ENCODE measurements around the gene CDC34.
"Not testable (repeated sequence)": the region's sequence is repeated elsewhere in the genome, so short reads cannot be mapped to it uniquely, and the experiment has no call there.

CDC34 gene

DNA sequence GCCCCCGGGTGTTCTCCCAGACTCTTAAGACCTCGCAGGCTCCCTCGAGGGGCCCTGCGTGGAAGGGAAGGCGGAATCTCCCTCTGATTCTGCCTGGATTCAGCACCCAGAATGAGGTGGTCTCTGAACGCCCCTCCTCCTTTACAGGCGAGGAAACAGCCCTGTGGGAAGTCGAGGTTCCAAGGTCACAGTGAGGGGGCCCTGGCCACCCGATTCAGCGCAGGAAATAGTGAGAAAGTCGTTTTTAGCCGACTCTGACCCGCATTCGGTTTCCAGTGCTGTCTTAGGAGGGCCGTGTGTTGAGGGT is 41.9 kb downstream of the CDC34 start:
- DNase-seq (ENCODE audit: low spot score): no peak

DNA sequence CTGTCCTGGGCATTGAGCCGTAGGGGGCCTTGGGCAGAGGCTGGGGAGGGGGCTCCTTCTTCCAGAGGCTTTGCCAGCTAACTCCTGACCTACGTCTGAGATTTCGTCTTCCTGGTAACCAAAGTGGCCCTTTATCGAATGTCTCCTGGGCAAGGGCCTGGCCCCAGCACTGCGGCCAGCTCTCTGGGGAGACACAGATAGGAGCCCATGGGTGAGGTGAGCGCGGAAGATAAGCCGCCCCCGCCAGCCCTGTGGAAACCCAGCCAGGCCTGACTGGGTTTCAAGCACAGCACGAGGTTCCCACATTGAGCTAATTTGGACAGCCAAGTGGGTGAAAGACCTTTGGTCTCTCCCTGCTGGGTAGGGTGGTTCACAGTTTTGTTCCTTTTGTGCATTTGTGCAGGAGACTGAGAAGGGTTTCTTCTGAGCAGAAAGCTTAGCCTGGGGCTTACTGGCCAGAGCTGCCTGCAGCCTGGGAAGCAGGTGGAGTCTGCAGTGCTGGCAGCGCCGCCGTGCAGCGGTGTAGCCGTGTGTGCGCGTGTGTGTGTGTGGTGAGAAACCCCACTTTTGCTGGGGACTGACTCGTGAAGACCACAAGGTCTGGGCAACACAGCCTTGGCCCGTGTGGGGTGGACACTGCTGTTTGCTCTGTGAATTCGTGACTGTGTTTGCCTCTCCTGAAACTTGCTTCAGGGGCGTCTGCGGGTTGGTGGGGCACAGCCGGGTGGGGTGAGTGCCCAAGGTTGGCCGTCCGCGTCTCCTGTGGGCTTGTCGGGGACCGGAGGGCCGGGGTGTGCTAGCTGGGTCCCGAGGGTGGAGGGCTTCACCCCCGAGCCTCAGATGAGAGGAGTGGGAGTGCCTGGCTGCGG is 43.3 kb downstream of the CDC34 start:
- DNase-seq (ENCODE audit: low spot score): no peak

DNA sequence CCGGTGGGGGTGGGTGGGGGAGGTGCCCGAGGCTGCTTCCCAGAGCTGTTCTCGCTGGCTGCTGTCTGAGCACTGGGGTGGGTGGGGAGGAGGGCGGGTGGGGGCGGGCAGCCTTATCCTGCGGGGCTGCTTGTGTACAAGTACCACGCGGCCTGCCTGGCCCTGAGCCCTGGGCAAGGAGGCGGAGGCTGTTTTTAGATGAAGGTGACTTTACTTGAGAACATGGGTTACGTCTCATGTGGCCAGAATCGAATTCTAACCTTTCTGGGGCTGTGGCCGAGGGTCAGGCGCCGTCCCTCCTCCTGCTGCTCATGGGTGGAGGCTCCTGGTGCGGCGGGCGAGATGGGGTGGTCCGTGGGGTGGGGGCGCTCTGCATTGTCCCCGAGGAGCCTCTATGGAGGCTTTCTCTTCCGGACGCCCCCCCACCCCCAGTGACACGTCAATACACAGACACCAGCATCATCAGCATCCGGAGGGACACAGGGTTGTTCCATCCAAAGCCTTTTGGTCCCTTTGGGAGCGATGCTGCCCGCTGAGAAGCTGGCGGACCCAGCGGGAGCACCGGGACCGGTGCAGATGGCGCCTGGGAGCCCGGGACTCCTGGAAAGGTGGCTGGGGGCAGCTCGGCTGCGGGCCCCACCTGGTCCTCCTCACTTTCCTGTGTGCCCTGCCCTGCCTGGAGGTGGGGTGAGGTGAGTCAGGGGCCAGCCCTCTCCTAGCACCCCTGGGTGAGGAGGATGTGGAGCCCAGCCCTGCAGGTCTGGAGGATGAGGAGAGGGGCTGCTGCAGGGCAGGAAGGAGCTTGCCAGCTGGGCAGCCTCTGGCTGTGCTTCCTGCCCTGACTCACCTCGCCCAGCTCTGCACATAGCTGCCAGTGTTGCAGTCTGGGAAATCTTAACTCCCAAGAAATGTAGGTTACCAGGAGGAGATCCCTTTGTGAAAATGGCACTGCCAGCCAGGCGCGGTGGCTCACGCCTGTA is 44.3 kb downstream of the CDC34 start:
- DNase-seq (ENCODE audit: low spot score): no peak

DNA sequence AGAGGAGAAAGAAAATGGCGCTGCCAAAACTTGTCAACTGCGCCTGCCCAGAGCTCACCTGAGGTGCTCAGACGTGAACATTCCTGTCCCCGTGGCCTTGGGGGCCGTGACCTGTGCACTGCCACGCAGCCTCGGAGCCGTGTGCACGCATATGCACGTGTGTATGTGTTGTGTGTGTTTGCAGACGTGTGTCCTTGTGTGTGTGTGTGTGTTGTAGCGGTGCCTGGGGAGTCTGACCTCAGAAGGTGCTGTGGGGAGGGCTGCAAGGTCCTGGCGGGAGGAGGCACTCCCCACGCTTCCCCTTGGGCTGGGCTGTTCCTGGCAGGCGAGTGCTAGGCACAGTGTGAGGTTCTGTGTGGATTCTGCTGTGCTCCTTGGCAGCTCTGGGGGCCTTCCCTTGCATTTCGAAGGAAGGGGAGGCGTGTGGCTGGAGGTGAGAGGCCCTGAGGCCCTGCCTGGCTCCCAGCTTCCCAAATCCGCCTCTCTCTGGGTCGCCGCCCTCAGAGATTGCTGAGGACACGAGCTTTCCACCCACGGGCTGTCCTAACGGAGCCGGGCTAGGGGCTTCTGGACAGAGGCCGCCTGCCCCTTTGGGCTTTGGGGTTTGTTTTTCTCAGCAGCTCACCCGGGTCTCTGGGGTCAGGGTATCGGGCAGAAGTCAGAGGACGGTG is 45.3 kb downstream of the CDC34 start:
- DNase-seq (ENCODE audit: low spot score): no peak

DNA sequence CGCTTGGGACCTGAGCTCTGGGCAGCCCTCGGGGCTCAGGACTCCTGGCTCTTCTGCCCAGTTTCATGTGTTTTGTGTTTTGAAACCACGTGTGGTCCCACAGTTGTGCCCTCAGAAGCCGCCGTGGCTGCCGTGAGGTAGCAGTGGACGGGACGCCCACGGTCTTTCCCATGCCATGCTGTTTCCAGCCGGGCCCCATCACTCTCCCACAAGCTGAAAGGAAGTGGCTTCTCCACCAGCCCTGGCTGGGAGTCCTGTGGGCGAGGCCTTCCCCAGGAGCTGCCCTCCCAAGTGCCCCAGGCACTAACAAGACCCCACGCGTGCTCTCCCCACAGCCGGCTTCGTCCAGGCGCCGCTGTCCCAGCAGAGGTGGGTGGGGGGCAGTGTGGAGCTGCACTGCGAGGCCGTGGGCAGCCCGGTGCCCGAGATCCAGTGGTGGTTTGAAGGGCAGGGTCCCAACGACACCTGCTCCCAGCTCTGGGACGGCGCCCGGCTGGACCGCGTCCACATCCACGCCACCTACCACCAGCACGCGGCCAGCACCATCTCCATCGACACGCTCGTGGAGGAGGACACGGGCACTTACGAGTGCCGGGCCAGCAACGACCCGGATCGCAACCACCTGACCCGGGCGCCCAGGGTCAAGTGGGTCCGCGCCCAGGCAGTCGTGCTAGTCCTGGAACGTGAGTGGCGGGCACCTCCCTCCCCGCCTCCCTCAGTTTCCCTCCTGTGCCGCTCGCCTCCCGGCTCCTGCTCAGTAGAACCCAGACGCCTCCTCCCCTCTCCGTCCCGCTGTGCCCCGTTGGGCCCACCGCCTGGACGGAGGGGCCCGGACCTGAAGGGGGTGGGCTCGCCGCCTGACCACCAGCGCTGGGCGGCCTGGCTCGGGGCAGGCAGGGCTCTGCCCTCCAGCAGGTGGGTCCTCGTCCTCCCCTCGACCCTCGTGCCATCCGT is 46.2 kb downstream of the CDC34 start:
- DNase-seq (ENCODE audit: low spot score): no peak

DNA sequence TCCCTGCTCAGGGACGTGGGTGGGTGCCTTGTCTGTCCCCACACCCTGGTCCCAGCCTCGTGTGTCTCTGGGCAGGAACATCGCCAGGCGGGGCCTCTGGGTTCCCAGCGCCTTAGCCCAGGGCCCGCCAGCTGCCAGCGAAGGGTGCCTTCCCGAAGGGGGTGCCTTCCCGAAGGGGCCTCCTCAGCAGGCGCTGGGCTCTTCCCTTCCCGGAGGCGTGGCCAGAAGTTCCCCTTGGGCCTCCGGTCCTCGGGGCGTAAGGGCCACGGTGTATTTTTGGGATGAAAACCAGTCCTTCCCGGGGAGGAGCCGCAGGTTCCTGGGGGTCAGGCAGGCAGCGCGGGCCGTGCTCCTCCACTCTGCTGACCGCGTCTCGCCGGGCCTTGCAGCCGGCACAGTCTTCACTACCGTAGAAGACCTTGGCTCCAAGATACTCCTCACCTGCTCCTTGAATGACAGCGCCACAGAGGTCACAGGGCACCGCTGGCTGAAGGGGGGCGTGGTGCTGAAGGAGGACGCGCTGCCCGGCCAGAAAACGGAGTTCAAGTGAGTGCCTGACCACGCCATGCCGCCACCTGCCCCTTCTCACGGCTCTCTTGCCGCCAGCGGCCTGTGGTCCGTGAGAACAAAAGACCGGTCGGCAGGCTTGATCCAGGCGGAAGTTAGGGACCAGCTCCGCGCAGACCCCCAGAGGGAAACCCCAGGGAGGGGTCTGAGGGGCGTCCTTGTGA is 47.7 kb downstream of the CDC34 start:
- no peak for DNase-seq (ENCODE audit: low spot score)

DNA sequence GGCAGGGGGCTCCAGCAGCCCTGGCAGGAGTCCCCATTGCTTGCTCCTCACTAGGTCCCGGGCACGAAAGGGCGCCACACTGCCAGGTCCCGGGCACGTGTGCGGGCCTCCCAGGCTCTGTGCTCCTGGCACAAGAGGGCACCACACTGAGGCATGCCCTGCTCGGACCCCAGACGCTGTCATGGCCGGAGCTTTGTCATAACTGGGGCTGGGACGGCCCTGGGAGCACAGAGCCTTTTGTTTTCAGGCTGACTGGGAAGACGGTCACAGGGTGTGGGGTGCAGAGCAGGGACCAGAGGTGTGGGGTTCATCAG is 48.2 kb downstream of the CDC34 start:
- DNase-seq (ENCODE audit: low spot score): no peak

DNA sequence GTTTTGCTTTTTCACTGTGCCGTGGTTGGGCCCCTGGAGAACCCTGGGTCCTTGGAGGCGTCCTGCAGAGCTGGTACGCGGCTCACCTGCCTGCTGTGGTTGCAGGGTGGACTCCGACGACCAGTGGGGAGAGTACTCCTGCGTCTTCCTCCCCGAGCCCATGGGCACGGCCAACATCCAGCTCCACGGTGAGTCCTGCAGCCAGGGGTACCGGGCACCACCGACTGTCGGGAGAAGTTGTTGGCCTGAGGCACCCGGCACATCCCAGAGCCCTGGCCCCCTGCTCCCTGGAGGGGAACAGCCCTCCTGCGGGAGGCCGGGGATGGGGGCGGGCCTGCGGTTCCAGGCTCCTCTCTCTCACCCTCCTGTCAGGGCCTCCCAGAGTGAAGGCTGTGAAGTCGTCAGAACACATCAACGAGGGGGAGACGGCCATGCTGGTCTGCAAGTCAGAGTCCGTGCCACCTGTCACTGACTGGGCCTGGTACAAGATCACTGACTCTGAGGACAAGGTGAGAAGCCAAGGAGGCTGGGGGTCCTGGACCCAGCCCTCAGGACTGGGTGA is 48.8 kb downstream of the CDC34 start:
- DNase-seq (ENCODE audit: low spot score): no peak

DNA sequence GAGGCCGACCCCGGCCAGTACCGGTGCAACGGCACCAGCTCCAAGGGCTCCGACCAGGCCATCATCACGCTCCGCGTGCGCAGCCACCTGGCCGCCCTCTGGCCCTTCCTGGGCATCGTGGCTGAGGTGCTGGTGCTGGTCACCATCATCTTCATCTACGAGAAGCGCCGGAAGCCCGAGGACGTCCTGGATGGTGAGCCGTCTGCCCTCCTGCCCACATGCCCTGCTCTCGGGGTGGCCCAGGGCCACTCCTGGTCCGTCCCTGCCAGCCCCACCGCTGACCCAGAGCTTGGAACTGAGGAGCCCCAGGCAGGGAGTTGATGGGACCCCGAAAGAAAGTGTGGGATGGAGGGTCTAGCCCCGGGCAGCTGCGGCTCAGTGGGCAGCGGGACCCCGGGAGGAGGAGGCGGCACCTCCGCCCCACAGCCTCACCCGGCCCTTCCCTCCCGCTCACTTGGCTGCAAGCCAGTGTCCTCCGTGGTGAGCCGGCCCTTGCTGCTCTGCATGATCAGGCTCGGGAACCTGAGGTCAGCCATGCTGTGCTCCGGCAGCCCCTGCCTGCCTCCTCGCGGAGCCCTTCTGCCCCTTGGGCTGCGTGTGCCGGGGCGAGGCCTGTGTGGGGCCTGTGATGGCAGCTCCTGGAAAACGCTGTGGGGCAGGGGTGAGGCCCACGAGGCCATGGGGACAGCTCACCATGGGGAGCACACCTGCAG is 50.0 kb downstream of the CDC34 start:
- DNase-seq (ENCODE audit: low spot score): no peak

DNA sequence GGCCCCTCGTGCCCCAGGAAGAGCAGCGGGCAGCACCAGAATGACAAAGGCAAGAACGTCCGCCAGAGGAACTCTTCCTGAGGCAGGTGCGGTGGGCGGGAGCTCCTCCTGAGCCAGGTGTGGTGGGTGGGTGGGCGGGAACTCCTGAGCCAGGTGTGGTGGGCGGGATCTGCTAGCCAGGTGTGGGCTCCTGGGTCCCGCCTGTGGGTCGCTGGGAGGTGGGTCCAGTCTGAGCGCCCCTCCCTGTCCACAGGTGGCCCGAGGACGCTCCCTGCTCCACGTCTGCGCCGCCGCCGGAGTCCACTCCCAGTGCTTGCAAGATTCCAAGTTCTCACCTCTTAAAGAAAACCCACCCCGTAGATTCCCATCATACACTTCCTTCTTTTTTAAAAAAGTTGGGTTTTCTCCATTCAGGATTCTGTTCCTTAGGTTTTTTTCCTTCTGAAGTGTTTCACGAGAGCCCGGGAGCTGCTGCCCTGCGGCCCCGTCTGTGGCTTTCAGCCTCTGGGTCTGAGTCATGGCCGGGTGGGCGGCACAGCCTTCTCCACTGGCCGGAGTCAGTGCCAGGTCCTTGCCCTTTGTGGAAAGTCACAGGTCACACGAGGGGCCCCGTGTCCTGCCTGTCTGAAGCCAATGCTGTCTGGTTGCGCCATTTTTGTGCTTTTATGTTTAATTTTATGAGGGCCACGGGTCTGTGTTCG is 51.1 kb downstream of the CDC34 start:
- DNase-seq (ENCODE audit: low spot score): peak; percentile 52

DNA sequence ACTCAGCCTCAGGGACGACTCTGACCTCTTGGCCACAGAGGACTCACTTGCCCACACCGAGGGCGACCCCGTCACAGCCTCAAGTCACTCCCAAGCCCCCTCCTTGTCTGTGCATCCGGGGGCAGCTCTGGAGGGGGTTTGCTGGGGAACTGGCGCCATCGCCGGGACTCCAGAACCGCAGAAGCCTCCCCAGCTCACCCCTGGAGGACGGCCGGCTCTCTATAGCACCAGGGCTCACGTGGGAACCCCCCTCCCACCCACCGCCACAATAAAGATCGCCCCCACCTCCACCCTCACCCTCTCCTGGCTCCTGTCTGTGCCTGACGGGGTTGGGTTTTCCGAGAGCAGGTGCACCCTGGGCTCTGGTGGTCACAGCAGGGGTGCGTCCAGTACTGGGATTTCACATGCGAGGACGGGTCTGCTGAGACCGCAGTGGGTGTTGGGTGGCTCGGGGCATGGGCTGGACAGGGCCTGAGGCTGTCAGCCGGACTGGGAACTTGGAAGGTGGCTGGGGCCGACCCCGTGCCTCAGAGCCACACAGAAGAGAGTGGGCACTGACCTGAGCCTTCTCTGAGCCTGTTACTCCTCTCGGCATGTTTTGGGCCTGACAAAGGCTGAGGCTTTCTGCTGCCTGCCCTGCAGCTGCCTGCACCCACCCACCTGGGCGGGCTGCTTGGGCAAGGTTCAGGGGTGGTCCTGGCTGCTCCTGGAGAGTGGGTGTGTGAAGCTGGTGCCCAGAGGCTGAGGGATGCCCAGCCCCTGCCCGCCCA is 51.8 kb downstream of the CDC34 start:
- DNase-seq (ENCODE audit: low spot score): no peak

DNA sequence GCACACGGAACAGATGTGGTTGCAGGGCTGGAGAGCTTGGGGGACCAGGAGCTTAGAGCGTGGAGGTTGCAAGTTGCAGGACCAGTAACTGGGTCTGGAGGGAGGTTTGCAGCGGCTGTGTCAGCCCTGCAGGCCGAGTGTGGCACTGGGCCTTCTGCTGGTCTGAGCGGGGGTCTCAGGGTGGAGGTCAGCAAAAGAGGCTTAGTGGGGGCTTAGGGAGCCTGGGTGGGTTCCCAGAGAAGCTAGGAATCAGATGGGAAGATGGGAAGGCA is 52.3 kb downstream of the CDC34 start:
- DNase-seq (ENCODE audit: low spot score): no peak

DNA sequence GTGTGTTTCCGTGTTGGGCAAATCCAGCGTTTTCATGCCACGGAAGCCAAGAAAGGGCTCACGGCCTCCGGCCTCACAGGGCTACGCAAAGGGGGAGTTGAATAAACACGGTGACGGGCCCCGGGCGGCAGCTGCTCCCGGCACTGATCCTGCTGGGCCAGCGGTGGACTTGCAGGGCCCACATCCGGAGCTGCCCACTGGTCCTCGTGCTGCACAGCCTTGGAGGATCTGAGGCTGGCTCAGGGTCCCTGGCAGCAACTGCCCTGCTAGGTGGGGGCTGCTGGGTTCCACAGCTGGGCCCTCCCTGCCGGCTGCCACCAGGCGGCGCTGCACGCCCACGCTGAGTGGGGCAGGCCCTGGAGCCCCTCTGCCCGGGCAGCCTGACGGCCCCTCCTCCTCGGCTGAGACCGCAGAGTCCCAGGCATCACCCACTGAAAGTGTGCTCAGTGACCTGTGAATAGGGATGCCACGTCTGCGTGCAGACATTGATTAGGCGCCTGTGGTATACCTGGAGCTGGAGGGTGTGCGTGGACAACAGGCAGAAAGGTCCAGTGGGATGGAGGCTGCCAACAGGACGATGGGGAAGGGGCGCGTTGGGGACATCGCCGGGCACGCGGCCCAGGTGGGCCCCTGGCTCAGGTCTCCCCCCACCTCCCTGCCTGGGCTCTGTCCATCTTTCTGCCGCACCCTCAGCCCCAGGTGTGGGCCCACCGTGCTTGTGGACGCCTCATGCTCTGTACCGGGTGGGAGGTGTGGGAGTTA is 52.9 kb downstream of the CDC34 start:
- DNase-seq (ENCODE audit: low spot score): peak; percentile 82

DNA sequence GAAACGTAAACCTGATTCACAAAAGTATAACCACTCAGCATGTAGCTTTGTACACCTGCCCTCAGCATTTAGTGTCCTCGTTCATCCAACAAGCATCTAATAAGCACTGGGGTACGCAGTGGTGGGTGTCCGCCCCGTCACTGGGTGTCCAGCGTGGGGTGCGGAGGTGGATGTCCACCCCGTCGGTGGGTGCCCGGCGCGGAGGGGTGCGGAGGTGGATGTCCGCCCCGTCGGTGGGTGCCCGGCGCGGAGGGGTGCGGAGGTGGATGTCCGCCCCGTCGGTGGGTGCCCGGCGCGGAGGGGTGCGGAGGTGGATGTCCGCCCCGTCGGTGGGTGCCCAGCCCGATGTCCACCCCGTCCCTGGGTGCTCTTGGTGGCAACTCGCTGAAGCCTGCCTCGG is 53.6 kb downstream of the CDC34 start:
- not testable (repeated sequence) for DNase-seq (ENCODE audit: low spot score)

DNA sequence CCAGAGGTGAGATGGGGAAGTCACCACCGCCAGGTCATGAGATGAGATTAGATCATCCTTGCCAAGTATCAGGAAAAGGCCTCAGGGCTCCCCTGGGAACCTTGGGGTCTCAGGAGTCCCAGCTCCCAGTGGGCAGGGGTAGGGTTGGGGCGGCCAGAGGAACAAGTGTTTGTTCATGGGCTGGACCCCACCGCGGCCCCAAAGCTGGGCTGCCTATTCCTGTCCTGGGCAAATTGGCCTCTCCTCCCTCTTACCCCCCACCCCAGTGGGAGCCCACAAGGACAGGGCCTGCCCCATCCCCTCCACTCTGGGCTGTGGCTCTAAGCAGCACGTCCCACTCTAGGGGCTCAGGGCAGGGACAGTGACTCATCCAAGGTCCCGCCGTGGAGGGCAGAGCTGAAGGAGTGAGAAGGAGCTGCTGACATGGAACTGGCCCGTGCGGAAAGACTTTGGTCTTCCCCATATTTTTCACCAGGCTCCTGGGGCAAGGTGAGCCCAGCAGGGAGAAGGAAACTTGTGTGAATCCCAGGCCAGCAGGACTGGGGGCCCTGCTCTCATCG is 54.1 kb downstream of the CDC34 start:
- DNase-seq (ENCODE audit: low spot score): no peak

DNA sequence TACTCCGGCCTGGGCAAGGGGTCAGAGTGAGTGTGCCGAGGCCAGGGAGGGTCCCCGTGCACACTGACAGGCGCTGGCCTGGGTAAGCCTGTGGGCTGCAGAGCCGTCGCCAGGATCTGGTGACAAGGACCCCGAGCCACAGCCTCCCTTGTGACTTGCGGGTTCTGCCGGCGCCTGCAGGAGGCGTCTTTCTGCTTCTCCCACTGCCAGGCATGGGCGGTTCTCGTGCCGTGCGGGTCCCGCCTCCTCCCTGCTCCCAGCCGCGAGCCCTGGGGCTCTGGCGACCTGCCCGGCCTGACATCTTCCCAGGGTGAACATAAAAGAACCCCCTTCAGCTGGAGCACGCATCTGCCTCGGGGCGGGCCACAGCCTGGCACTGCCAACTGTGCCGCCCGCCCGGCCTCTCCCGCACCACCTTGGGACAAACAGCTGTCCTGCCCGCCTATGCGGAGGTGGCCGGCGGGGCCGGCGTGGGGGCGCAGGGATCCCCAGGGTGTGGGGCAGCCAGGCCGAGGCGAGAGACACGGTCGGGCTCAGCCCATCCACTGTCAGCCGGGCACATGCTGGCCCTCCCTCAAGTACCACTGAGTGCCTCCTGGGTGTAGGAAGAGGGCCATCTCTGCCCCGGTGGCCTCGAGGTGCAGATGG is 56.7 kb downstream of the CDC34 start:
- peak; percentile 90 for DNase-seq (ENCODE audit: low spot score)

All from AG20443 (cell line).